SK-N-SH treated with all-trans-retinoic acid at 6 μM for 48 hours (cell line): ENCODE measurements around the gene SPRY1.

Experiments used
- ATAC-seq: fragments of 200-7000 bp; cut with Tn5 transposase; 3 replicates; pipeline ENCODE4 v1.9.1; 2020; ENCODE audit warnings: mild to moderate bottlenecking, moderate library complexity
- BACH2 ChIP-seq: fragments of 250-450 bp; sonication (Bioruptor Pico); IDR thresholded peaks from 2 replicates; pipeline ENCODE4 v1.9.0; 2021; ENCODE audit warnings: mild to moderate bottlenecking, borderline replicate concordance
- CSDC2 ChIP-seq: fragments of 250-450 bp; sonication (Bioruptor Pico); IDR thresholded peaks from 2 replicates; pipeline ENCODE4 v1.5.0; 2020; ENCODE audit warnings: mild to moderate bottlenecking, moderate library complexity
- ESRRG ChIP-seq: fragments of 250-450 bp; sonication (Bioruptor Pico); IDR thresholded peaks from 2 replicates; pipeline ENCODE4 v1.6.1; 2021; ENCODE audit warnings: mild to moderate bottlenecking
- ISL1 ChIP-seq: fragments of 250-450 bp; sonication (Bioruptor Pico); IDR thresholded peaks from 2 replicates; pipeline ENCODE4 v2.1.2; 2022; ENCODE audit warnings: mild to moderate bottlenecking, moderate library complexity
- PPARA ChIP-seq: fragments of 250-450 bp; sonication (Bioruptor Pico); IDR thresholded peaks from 2 replicates; pipeline ENCODE4 v1.5.0; 2020; ENCODE audit warnings: mild to moderate bottlenecking, borderline replicate concordance
- SNAI2 ChIP-seq: fragments of 250-450 bp; sonication (Bioruptor Pico); IDR thresholded peaks from 2 replicates; pipeline ENCODE4 v1.5.0; 2020; ENCODE audit warnings: mild to moderate bottlenecking, moderate library complexity
- TCF4 ChIP-seq: fragments of 250-450 bp; sonication (Bioruptor Pico); IDR thresholded peaks from 2 replicates; pipeline ENCODE4 v1.8.0; 2021; ENCODE audit warnings: mild to moderate bottlenecking, moderate library complexity, borderline replicate concordance
- TOX ChIP-seq: fragments of 250-450 bp; sonication (Bioruptor Pico); IDR thresholded peaks from 2 replicates; pipeline ENCODE4 v1.8.0; 2021; ENCODE audit warnings: mild to moderate bottlenecking, moderate library complexity, borderline replicate concordance
- ZC3H10 ChIP-seq: fragments of 250-450 bp; sonication (Bioruptor Pico); IDR thresholded peaks from 2 replicates; pipeline ENCODE4 v1.5.1; 2021; ENCODE audit warnings: mild to moderate bottlenecking, moderate library complexity
- ZFP3 ChIP-seq: fragments of 250-450 bp; sonication (Bioruptor Pico); IDR thresholded peaks from 2 replicates; pipeline ENCODE4 v1.5.0; 2020; ENCODE audit warnings: mild to moderate bottlenecking, moderate library complexity
- ZFP30 ChIP-seq: fragments of 450-650 bp; formaldehyde crosslinking; IDR thresholded peaks from 2 replicates; pipeline ENCODE4 v1.5.0; 2022; ENCODE audit warnings: mild to moderate bottlenecking, moderate library complexity
- ZNF70 ChIP-seq: fragments of 450-650 bp; formaldehyde crosslinking; IDR thresholded peaks from 2 replicates; pipeline ENCODE4 v1.5.0; 2020; ENCODE audit warnings: mild to moderate bottlenecking, moderate library complexity
- ZNF8 ChIP-seq: fragments of 450-650 bp; formaldehyde crosslinking; IDR thresholded peaks from 2 replicates; pipeline ENCODE4 v1.5.0; 2020; ENCODE audit warnings: mild to moderate bottlenecking, moderate library complexity
- TF ChIP-seq, protein P1 (sequence below): fragments of 250-450 bp; sonication (Bioruptor Pico); IDR thresholded peaks from 2 replicates; pipeline ENCODE4 v1.5.0; 2020; ENCODE audit warnings: mild to moderate bottlenecking, moderate library complexity
- TF ChIP-seq, protein P2 (sequence below): fragments of 250-450 bp; sonication (Bioruptor Pico); IDR thresholded peaks from 2 replicates; pipeline ENCODE4 v1.5.1; 2021; ENCODE audit warnings: mild to moderate bottlenecking, moderate library complexity
- TF ChIP-seq, protein P3 (sequence below): fragments of 250-450 bp; sonication (Bioruptor Pico); IDR thresholded peaks from 2 replicates; pipeline ENCODE4 v1.8.0; 2021; ENCODE audit warnings: low read depth, mild to moderate bottlenecking, moderate library complexity, borderline replicate concordance
- TF ChIP-seq, protein P4 (sequence below): fragments of 250-450 bp; sonication (Bioruptor Pico); IDR thresholded peaks from 2 replicates; pipeline ENCODE4 v1.5.1; 2020; ENCODE audit warnings: low read depth, mild to moderate bottlenecking, moderate library complexity
- TF ChIP-seq, protein P5 (sequence below): fragments of 250-450 bp; sonication (Bioruptor Pico); IDR thresholded peaks from 2 replicates; pipeline ENCODE4 v1.8.0; 2020; ENCODE audit warnings: mild to moderate bottlenecking, moderate library complexity, borderline replicate concordance

The SPRY1 gene

DNA sequence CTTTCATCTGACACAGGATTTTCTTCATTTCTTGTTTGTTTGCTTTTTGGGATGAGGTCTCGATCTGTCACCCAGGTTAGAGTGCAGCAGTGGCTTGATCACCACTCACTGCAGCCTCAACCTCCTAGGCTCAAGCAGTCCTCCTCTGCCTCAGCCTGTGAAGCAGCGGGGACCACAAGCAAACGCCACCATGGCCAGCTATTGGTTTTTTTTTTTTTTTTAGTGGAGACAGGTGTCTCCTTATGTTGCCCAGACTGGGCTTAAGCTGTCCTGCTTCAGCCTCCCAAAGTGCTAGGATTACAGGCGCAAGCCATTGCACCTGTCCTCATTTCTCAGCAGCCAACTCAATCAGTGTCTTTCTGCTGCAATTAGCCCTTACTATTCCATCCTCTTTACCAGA, 10.3 kb downstream of the SPRY1 start:
- no peak for ATAC-seq
- no peak for TF ChIP-seq ZFP30
- no peak for TF ChIP-seq ZNF8 (CRISPR knock-in tag)
- TF ChIP-seq, protein P1, sequence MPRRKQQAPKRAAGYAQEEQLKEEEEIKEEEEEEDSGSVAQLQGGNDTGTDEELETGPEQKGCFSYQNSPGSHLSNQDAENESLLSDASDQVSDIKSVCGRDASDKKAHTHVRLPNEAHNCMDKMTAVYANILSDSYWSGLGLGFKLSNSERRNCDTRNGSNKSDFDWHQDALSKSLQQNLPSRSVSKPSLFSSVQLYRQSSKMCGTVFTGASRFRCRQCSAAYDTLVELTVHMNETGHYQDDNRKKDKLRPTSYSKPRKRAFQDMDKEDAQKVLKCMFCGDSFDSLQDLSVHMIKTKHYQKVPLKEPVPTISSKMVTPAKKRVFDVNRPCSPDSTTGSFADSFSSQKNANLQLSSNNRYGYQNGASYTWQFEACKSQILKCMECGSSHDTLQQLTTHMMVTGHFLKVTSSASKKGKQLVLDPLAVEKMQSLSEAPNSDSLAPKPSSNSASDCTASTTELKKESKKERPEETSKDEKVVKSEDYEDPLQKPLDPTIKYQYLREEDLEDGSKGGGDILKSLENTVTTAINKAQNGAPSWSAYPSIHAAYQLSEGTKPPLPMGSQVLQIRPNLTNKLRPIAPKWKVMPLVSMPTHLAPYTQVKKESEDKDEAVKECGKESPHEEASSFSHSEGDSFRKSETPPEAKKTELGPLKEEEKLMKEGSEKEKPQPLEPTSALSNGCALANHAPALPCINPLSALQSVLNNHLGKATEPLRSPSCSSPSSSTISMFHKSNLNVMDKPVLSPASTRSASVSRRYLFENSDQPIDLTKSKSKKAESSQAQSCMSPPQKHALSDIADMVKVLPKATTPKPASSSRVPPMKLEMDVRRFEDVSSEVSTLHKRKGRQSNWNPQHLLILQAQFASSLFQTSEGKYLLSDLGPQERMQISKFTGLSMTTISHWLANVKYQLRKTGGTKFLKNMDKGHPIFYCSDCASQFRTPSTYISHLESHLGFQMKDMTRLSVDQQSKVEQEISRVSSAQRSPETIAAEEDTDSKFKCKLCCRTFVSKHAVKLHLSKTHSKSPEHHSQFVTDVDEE (CRISPR knock-in tag) = no peak
- no peak for TF ChIP-seq ZFP3
- TF ChIP-seq PPARA (CRISPR knock-in tag) = no peak
- TF ChIP-seq, protein P2, sequence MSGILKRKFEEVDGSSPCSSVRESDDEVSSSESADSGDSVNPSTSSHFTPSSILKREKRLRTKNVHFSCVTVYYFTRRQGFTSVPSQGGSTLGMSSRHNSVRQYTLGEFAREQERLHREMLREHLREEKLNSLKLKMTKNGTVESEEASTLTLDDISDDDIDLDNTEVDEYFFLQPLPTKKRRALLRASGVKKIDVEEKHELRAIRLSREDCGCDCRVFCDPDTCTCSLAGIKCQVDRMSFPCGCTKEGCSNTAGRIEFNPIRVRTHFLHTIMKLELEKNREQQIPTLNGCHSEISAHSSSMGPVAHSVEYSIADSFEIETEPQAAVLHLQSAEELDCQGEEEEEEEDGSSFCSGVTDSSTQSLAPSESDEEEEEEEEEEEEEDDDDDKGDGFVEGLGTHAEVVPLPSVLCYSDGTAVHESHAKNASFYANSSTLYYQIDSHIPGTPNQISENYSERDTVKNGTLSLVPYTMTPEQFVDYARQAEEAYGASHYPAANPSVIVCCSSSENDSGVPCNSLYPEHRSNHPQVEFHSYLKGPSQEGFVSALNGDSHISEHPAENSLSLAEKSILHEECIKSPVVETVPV (CRISPR knock-in tag) = no peak
- no peak for TF ChIP-seq SNAI2 (CRISPR knock-in tag)
- no peak for TF ChIP-seq ZC3H10

DNA sequence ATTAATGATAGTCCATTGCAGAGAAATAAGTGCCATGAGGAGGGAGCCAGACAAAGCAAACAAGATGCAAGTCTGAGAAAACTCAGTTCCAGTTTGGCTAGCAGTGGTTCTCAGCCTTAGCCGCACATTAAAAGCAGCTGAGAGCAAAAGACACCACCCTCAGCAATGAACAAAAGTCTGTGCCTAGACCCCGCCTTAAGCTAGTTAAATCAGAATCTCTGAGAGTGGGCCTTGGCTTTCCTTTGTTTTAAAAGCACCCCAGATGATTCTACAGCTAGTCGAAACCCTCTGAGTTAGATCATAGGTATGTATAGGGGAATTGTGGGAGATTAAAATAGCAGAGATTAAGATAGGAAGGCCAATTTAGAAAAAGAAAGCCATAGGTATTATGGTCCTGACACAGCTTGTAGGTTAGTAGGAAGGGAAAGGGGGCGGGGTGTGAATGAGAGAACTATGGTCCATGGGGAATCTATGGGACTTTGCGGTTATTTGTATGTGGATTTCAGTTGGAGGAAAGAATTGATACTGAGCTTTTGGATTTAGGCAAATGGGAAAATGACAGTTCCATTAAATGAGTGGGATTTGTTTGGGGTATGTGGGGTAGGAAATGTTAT, 12.0 kb downstream of the SPRY1 start:
- TF ChIP-seq SNAI2 (CRISPR knock-in tag) = no peak
- TF ChIP-seq, protein P2 (CRISPR knock-in tag) = no peak
- TF ChIP-seq, protein P3, sequence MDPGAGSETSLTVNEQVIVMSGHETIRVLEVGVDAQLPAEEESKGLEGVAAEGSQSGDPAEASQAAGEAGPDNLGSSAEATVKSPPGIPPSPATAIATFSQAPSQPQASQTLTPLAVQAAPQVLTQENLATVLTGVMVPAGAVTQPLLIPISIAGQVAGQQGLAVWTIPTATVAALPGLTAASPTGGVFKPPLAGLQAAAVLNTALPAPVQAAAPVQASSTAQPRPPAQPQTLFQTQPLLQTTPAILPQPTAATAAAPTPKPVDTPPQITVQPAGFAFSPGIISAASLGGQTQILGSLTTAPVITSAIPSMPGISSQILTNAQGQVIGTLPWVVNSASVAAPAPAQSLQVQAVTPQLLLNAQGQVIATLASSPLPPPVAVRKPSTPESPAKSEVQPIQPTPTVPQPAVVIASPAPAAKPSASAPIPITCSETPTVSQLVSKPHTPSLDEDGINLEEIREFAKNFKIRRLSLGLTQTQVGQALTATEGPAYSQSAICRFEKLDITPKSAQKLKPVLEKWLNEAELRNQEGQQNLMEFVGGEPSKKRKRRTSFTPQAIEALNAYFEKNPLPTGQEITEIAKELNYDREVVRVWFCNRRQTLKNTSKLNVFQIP (CRISPR knock-in tag) = no peak
- TF ChIP-seq, protein P4, sequence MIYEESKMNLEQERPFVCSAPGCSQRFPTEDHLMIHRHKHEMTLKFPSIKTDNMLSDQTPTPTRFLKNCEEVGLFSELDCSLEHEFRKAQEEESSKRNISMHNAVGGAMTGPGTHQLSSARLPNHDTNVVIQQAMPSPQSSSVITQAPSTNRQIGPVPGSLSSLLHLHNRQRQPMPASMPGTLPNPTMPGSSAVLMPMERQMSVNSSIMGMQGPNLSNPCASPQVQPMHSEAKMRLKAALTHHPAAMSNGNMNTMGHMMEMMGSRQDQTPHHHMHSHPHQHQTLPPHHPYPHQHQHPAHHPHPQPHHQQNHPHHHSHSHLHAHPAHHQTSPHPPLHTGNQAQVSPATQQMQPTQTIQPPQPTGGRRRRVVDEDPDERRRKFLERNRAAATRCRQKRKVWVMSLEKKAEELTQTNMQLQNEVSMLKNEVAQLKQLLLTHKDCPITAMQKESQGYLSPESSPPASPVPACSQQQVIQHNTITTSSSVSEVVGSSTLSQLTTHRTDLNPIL (CRISPR knock-in tag) = no peak
- TF ChIP-seq ZNF70 (CRISPR knock-in tag) = no peak
- TF ChIP-seq, all 23 proteins: peak for 0
- ATAC-seq = no peak; the same call in 2 of the 3 replicates

DNA sequence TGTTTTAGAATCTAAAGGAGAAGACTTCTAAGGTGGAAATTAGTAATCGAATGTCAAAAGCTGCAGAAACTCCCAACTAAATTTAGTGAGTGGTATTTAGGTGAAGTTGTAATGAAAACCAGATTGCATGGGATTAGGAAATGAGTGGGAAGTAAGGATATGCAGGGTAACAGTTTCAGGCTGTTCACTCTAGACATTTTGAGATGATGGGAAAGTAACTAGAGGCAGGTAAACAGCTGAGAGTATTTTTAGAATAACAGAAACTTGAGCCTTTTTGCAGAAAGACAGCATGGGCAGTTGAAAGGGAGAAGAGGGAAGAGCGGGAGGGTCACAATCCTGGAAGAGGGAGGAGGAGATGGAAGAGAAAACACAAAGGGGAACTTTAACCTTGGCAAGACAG, 12.7 kb downstream of the SPRY1 start:
- TF ChIP-seq, protein P5, sequence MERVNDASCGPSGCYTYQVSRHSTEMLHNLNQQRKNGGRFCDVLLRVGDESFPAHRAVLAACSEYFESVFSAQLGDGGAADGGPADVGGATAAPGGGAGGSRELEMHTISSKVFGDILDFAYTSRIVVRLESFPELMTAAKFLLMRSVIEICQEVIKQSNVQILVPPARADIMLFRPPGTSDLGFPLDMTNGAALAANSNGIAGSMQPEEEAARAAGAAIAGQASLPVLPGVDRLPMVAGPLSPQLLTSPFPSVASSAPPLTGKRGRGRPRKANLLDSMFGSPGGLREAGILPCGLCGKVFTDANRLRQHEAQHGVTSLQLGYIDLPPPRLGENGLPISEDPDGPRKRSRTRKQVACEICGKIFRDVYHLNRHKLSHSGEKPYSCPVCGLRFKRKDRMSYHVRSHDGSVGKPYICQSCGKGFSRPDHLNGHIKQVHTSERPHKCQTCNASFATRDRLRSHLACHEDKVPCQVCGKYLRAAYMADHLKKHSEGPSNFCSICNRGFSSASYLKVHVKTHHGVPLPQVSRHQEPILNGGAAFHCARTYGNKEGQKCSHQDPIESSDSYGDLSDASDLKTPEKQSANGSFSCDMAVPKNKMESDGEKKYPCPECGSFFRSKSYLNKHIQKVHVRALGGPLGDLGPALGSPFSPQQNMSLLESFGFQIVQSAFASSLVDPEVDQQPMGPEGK (CRISPR knock-in tag) = no peak
- TF ChIP-seq ESRRG (CRISPR knock-in tag) (no peak), SNAI2 (CRISPR knock-in tag) (no peak), ZNF70 (CRISPR knock-in tag) (no peak), ZC3H10 (no peak), TOX (CRISPR knock-in tag) (no peak), PPARA (CRISPR knock-in tag) (no peak), ZNF8 (CRISPR knock-in tag) (no peak), CSDC2 (no peak), ISL1 (CRISPR knock-in tag) (no peak), ZFP3 (no peak), TCF4 (CRISPR knock-in tag) (no peak), BACH2 (CRISPR knock-in tag) (no peak), ZFP30 (no peak)
- TF ChIP-seq, protein P4 (CRISPR knock-in tag) = no peak
- TF ChIP-seq, protein P2 (CRISPR knock-in tag) = no peak
- TF ChIP-seq, protein P1 (CRISPR knock-in tag) = no peak
- no peak; the same call in 2 of the 3 replicates for ATAC-seq
